Smooth muscle cell (in vitro differentiated cells): ENCODE results near the gene MED12. TPM values are rescaled to one million over a fixed set of nuclear protein-coding genes. Genes with fewer than 3 reads are reported as not detected.

Source experiments
- DNase-seq: peaks from one replicate; lab custom pipeline; 2025; ENCODE audit not compliant: unreplicated experiment; lab: John Stamatoyannopoulos, UW
- H2AFZ ChIP-seq: fragments of 200-600 bp; sonication (generic); 2 replicates; pipeline ENCODE4 v1.6.0; 2016; ENCODE audit warnings: antibody characterized with exemption, low read depth, mild to moderate bottlenecking
- H3F3A ChIP-seq: fragments of 200-600 bp; sonication (generic); 2 replicates; pipeline ENCODE4 v1.6.0; 2017; ENCODE audit warnings: antibody characterized with exemption, low read depth
- H3K27ac ChIP-seq: fragments of 200-600 bp; sonication (generic); 2 replicates; pipeline ENCODE4 v1.5.1; 2016; ENCODE audit warnings: low read depth, mild to moderate bottlenecking
- H3K27me3 ChIP-seq: fragments of 200-600 bp; sonication (generic); 2 replicates; pipeline ENCODE4 v1.6.1; 2016; ENCODE audit warnings: low read depth, mild to moderate bottlenecking
- H3K36me3 ChIP-seq: fragments of 200-600 bp; sonication (generic); 2 replicates; pipeline ENCODE4 v1.5.1; 2016; ENCODE audit warnings: low read depth
- H3K4me1 ChIP-seq: fragments of 200-600 bp; sonication (generic); 2 replicates; pipeline ENCODE4 v1.5.1; 2016; ENCODE audit warnings: low read depth
- H3K4me2 ChIP-seq: fragments of 200-600 bp; sonication (generic); 2 replicates; pipeline ENCODE4 v1.6.0; 2016; ENCODE audit warnings: mild to moderate bottlenecking
- H3K4me3 ChIP-seq: fragments of 200-600 bp; sonication (generic); 2 replicates; pipeline ENCODE4 v1.5.1; 2016; ENCODE audit warnings: mild to moderate bottlenecking
- H3K79me2 ChIP-seq: fragments of 200-600 bp; sonication (generic); 2 replicates; pipeline ENCODE4 v1.6.0; 2016; ENCODE audit warnings: low read depth, mild to moderate bottlenecking
- H3K9ac ChIP-seq: fragments of 200-600 bp; sonication (generic); 2 replicates; pipeline ENCODE4 v1.6.0; 2016; ENCODE audit warnings: low read depth
- H3K9me3 ChIP-seq: fragments of 200-600 bp; sonication (generic); replicated peaks from 2 replicates; pipeline ENCODE4 v1.5.1; 2016; ENCODE audit warnings: low read depth
- H4K20me1 ChIP-seq: fragments of 200-600 bp; sonication (generic); 2 replicates; pipeline ENCODE4 v1.6.0; 2016; ENCODE audit warnings: low read depth
- WGBS: methylation state at CpG from one replicate; pipeline ENCODE4 v1.1.7; 2016; ENCODE audit warnings: low lambda C conversion rate; 5-methylcytosine and 5-hydroxymethylcytosine counted together
- polyA plus RNA-seq: library from polyadenylated mRNA; unstranded; fragments of >200 nt; fragmentation: Nextera tagmentation; extraction: Ambion mirVana; gene quantifications from 2 replicates; pipeline ENCODE4 v1.2.1, GENCODE V29; 2016
- total RNA-seq: library from RNA; depleted of rRNA; stranded (reverse); fragments of >200 nt; gene quantifications from 2 replicates; pipeline ENCODE4 v1.2.3, GENCODE V29; 2014
- TF ChIP-seq, protein P1 (sequence below): fragments of 200-600 bp; sonication (generic); IDR thresholded peaks from 2 replicates; pipeline ENCODE4 v1.5.1; 2017; ENCODE audit warnings: borderline replicate concordance, mild to moderate bottlenecking, antibody characterized with exemption; ENCODE audit not compliant: insufficient read depth, poor library complexity, severe bottlenecking

Gene MED12
- total and polyA plus RNA-seq, 2 experiments from 2014 or later = 11.8 to 25.4 TPM

DNA sequence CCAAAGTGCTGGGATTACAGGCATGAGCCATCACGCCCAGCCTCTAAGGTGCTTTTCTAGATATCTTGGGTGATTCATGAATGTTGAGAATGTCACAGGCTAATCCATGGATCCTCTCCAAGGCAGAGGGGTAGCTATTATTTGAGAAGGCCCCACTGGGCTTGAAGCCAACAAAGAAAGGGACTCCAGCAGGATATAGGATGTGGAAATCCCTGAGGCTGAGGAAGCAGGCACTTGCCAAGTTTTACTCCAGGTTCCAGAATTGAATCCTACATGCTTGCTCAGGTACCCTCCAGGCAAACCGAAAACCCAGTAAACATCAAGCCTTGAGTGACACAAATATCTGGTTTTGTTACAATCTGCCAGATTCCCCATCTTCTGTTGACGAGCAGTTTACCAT, 42.1 kb downstream of the MED12 start:
- no peaks in the 10 kb centered on the region for H4K20me1 ChIP-seq
- no peak for DNase-seq
- no peak overlapping the region for H3K4me3 ChIP-seq
- H3K4me1 ChIP-seq = no peaks in the 10 kb centered on the region
- no peaks in the 10 kb centered on the region for H3K27me3 ChIP-seq
- no peaks in the 10 kb centered on the region for H3K36me3 ChIP-seq
- TF ChIP-seq, protein P1, sequence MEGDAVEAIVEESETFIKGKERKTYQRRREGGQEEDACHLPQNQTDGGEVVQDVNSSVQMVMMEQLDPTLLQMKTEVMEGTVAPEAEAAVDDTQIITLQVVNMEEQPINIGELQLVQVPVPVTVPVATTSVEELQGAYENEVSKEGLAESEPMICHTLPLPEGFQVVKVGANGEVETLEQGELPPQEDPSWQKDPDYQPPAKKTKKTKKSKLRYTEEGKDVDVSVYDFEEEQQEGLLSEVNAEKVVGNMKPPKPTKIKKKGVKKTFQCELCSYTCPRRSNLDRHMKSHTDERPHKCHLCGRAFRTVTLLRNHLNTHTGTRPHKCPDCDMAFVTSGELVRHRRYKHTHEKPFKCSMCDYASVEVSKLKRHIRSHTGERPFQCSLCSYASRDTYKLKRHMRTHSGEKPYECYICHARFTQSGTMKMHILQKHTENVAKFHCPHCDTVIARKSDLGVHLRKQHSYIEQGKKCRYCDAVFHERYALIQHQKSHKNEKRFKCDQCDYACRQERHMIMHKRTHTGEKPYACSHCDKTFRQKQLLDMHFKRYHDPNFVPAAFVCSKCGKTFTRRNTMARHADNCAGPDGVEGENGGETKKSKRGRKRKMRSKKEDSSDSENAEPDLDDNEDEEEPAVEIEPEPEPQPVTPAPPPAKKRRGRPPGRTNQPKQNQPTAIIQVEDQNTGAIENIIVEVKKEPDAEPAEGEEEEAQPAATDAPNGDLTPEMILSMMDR = no peak
- WGBS = 90% methylated on average over 3 of the region's 3 CpGs
- H3K9ac ChIP-seq = no peak overlapping the region
- H2AFZ ChIP-seq = no peak overlapping the region
- no peaks in the 10 kb centered on the region for H3K9me3 ChIP-seq
- no peaks in the 10 kb centered on the region for H3F3A ChIP-seq
- H3K4me2 ChIP-seq = no peak overlapping the region
- no peak overlapping the region for H3K27ac ChIP-seq
- no peaks in the 10 kb centered on the region for H3K79me2 ChIP-seq

DNA sequence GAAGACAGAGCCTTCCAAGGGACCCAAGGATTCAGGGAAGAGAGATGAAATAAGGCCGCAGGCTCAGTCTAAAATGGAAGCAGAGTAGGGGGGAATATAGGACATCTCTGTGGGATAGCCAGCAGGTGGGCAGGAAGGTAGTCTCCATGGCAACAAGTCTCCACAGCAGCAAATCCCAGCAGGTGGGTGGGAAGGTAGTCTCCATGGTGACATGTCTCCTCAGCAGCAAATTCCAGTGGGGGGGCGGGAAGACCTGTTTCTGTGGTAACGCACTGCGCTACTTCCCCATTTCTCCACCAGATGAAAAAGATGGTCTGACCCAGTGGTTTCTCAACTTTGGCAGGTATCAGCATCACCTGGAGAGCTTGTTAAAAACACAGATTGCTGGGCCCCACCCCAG, 44.6 kb downstream of the MED12 start:
- no peak for DNase-seq
- Histone ChIP-seq H3F3A (no peaks in the 10 kb centered on the region), H3K4me2 (no peak overlapping the region), H3K9me3 (no peaks in the 10 kb centered on the region), H4K20me1 (no peaks in the 10 kb centered on the region), H3K79me2 (no peaks in the 10 kb centered on the region), H3K4me3 (no peak overlapping the region), H2AFZ (no peak overlapping the region), H3K36me3 (no peaks in the 10 kb centered on the region), H3K27ac (no peak overlapping the region), H3K9ac (no peak overlapping the region), H3K27me3 (no peaks in the 10 kb centered on the region), H3K4me1 (no peaks in the 10 kb centered on the region)
- 70% methylated on average over 4 of the region's 4 CpGs for WGBS
- TF ChIP-seq, protein P1 = no peak

DNA sequence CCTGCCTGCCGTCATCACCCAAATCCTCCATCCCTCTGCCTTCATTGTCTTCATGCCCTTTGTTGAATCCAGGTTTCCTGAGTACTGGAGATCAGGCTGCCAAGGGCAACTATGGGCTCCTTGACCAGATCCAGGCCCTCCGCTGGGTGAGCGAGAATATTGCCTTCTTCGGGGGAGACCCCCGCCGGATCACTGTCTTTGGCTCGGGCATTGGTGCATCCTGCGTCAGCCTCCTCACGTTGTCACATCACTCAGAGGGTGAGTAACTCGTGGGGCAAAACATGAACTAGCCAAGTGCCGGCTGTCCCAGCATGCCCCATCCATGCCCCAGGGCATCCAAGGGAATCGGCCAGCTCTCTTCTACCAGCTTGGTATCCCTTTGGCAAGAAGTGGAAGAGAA, 45.7 kb downstream of the MED12 start:
- no peaks in the 10 kb centered on the region for H3F3A ChIP-seq
- H3K4me2 ChIP-seq = no peak overlapping the region
- H3K4me1 ChIP-seq = no peaks in the 10 kb centered on the region
- 84% methylated on average over 12 of the region's 12 CpGs for whole genome bisulfite sequencing
- no peaks in the 10 kb centered on the region for H3K9me3 ChIP-seq
- no peaks in the 10 kb centered on the region for H4K20me1 ChIP-seq
- H2AFZ ChIP-seq = no peak overlapping the region
- H3K79me2 ChIP-seq = no peaks in the 10 kb centered on the region
- TF ChIP-seq, protein P1 = no peak
- H3K36me3 ChIP-seq = no peaks in the 10 kb centered on the region
- H3K9ac ChIP-seq = no peak overlapping the region
- DNase-seq = no peak
- H3K27ac ChIP-seq = no peak overlapping the region
- H3K27me3 ChIP-seq = no peaks in the 10 kb centered on the region
- H3K4me3 ChIP-seq = no peak overlapping the region

DNA sequence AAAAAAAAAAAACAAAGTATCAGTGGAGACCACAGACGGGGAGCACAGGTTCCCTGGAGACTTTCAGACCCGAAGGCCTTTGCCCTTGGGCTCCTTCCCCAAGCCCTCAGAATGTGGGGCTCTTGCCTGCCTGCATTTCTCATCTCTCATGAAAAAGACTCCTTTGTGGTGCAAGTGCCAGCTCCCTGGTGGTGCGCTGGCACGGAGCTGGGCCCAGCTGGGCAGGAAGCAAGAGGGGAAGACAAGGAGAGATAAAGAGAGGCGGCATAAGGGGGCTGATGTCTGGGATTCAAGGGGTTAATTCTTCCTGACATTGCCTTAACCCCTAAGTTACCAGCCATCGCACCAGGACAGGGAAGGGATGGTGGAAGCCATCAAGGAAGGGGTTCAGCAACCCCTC, 48.1 kb downstream of the MED12 start:
- 83% methylated on average over 6 of the region's 6 CpGs for WGBS
- TF ChIP-seq, protein P1 = no peak
- H3K4me1 ChIP-seq = no peaks in the 10 kb centered on the region
- no peaks in the 10 kb centered on the region for H3F3A ChIP-seq
- no peaks in the 10 kb centered on the region for H3K27me3 ChIP-seq
- no peaks in the 10 kb centered on the region for H3K79me2 ChIP-seq
- H3K4me3 ChIP-seq = no peak overlapping the region
- H3K27ac ChIP-seq = no peak overlapping the region
- H2AFZ ChIP-seq = no peak overlapping the region
- DNase-seq = no peak
- no peak overlapping the region for H3K4me2 ChIP-seq
- H4K20me1 ChIP-seq = no peaks in the 10 kb centered on the region
- no peak overlapping the region for H3K9ac ChIP-seq
- H3K9me3 ChIP-seq = no peaks in the 10 kb centered on the region
- H3K36me3 ChIP-seq = no peaks in the 10 kb centered on the region
